T47D (cell line): Measurements from ENCODE around the gene SUSD4.

Experiments used
- DNase-seq, 2 experiments: peaks; one replicate each; pipeline versions ENCODE4 v3.0.0 to v3.0.0-alpha.2; 2011 to 2012; ENCODE audit warnings: low read depth in 1 of 2, low spot score in 1 of 2
- JUND ChIP-seq: IDR thresholded peaks from 2 replicates; pipeline ENCODE4 v1.6.1; 2012; ENCODE audit warnings: low read depth
- in situ Hi-C: cut with HindIII; loops from 2 replicates; pipeline ENCODE4 v1.10.0; 2016; ENCODE audit warnings: low sequenced_read_pairs, low pct_unique_long_range_greater_than_20kb

Gene SUSD4

DNA sequence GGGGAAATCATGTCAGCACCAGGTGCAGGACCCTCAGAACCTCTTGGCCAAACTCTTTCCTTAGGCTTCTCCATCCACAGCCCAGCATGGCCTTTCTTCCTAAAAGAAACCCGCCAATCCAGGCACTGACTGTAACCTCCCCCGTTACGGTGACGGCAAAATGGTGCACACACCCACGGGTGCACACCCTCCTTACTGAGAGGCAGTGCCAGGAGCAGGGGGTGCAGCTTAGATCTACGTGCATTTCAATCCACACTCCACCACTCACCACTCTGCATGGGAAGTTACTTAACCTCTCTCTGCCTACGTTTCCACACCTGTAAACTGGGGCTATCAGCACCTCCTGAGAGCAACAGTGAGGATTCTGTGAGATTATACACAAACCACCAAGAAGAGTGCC, 31.0 kb downstream of the SUSD4 start:
- TF ChIP-seq JUND: no peak
- DNase-seq: no peak
- in situ Hi-C loops: no loop called here

GRCh38 chr1:223331929-223332328, 32.0 kb downstream of the SUSD4 start:
- TF ChIP-seq JUND: no peak
- no peak for DNase-seq
- in situ Hi-C loops: no loop called here

DNA sequence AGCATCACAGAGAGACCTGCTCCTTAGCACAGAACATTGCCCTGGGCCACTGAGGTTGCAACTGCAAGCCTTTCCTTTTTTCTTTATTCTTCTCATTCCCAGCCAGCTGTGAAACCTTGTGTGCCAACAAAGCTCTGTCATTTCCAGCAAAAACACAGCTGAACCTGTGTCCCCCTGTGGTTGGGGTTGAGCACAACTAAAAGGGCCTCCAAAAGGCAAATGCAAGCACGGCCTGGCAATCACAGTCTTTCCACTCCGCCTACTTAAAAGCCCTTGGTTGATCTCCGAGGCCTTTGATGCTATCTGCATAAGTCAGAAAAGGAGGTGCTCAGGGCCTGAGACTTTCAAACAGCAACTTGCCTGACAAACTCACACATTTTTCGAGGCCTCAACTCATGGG, 32.7 kb downstream of the SUSD4 start:
- no peak for DNase-seq
- in situ Hi-C loops: no loop called here
- TF ChIP-seq JUND: no peak

DNA sequence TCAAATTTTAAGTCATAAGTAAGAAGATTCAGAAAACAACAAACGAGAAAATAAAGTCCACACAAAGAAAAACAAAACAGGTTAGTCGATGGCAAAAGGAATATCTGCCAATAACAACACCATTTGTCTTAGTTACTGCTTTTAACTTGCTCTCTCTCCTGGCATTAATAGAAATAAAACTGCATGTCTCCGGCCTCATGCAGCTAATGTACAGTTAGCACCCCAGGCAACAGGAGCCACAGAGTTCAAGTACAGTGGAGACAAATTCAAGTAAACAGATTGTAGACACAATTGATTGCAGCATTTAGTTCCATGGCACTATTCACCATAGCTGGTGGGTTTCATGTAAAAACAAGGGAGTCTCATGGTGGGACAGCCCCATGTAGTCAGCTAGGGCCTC, 33.5 kb downstream of the SUSD4 start:
- TF ChIP-seq JUND: no peak
- no peak for DNase-seq
- in situ Hi-C loops: no loop called here

- in situ Hi-C loops: no loop called here
- DNase-seq: no peak
- TF ChIP-seq JUND: no peak
These were observed 34.1 kb downstream of the SUSD4 start for GRCh38 chr1:223329664-223330415.

- in situ Hi-C loops: no loop called here
- TF ChIP-seq JUND: no peak
- no peak for DNase-seq
These were observed 34.7 kb downstream of the SUSD4 start for GRCh38 chr1:223329252-223329651.

- in situ Hi-C loops: no loop called here
- no peak for TF ChIP-seq JUND
- DNase-seq: no peak
These were observed 35.4 kb downstream of the SUSD4 start for GRCh38 chr1:223328566-223328965.

- no peak for DNase-seq
- in situ Hi-C loops: no loop called here
- TF ChIP-seq JUND: no peak
These were observed 37.2 kb downstream of the SUSD4 start for GRCh38 chr1:223326776-223327175.

DNA sequence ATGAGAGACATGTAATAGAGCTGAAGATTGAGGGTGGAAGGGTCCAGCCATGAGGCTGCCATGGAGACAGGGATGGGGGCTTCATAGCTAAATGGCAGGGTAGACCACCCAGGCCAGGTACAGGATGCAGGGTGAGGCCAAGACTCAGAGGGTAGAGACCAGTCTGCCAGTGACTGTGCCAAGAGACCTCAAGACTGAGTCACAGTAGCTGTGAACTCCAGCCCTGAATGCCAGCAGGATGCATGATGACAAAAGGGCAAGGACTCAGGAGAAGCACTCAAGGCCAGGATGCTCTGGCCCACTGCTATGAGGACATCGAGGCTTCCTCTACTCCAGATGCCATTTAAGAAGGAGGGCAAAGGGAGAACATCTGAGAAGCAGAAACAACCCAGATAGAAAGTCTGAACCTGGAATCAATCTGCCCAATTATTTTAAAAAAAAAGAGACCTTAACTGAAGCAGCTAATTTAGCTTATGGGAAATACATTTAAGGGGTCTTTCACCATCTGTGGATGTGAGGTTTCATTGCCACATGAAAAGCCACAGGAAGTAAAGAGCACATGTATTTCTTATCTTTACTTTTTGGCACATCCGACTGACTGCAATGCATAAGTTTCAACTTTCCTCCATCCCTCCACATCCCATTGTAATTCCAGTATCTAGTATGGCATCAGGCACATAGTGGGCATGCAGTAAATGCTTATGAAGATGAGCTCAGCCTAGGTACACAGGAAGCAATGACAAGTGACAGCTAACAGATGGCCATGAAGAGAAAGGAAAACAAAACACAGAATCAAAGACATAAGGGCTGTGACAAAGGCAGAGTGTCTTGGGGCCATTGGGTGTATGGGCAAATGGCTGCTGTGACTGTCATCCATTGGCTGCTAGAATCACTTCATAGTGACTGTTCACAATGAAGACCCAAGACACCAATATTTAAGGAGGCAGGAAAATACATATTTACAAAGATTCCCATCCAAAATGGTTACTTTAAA, 40.2 kb downstream of the SUSD4 start:
- in situ Hi-C loops: no loop called here
- TF ChIP-seq JUND: no peak

DNA sequence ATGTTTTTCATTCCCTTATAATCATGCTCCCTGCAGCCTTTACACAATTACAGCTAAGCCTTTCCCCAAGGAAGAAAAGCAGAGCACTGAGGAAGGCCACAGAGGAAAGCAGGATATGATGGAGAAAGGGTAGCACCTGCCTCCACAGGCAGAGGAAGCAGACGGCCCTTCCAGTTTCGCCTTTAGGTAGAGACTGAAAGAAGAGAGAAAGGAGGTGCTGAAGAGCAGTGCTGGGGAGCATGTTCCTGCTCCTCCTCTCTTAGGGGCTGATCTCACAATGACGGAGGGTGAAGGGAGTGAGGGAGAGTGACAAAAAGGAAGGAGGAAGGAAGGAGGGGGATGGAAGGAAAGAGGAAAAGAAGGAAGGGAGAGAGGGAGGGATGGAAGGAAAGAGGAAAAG, 41.1 kb downstream of the SUSD4 start:
- no peak for TF ChIP-seq JUND
- in situ Hi-C loops: no loop called here
- no peak for DNase-seq

More for the DNA sequence above, 40.2 kb downstream of the SUSD4 start:
- no peak for DNase-seq

GRCh38 chr1:223320959-223321358, 43.0 kb downstream of the SUSD4 start:
- no peak for DNase-seq
- no peak for TF ChIP-seq JUND
- in situ Hi-C loops: no loop called here

DNA sequence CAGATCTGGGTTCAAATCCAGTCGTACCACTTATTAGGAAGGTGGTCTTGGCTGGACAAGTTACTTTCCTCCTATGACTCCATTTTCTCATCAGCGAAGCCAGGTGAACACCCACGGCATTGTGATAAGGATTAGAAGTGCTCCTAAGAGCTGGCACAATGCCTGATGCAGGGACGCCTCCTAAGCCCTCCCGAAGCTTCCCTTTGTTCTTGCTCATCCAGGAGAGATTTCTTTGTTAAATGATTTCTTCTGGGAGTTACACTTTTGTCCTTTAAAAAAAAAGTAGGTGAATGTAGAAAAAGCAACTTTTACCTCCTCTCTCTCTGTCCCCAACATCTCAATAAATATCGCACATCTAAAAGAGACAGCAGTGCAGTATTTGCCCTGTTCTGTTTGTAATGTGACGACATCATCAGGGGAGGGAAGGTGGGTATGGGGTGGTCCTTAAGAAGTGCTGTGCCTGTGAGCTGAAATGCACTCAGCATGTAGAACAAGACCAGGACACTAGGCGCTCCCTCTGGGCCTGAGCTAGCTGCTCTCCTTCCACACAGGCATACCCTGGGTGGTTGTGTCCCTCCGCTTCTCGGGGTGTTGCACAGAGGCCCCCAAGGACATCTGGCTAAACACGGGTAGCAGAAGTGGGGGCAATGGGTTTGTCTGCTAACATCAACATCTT, 43.9 kb downstream of the SUSD4 start:
- peak in 1 of 2 experiments; percentile 10 for DNase-seq
- no peak for TF ChIP-seq JUND
- in situ Hi-C loops: no loop called here
